Skin epidermis (tissue), 12 donors: ENCODE data around the gene NGLY1.

Experiments used
- H3K27ac ChIP-seq, 21 experiments: fragments of 200-600 bp; sonication (generic) in 11 of 21; one replicate each; pipeline ENCODE4 v1.5.0; 2020; ENCODE audit warnings: mild to moderate bottlenecking in 3 of 21, inconsistent platforms in 2 of 21, moderate library complexity in 2 of 21
- H3K4me3 ChIP-seq, 7 experiments: fragments of 200-600 bp; sonication (generic) in 2 of 7; one replicate each; pipeline ENCODE4 v1.5.0; 2020; ENCODE audit warnings: inconsistent platforms in 2 of 7, mild to moderate bottlenecking in 2 of 7, moderate library complexity in 1 of 7

Gene NGLY1

GRCh38 chr3:25719321-25719720 lies 63.9 kb downstream of the NGLY1 start:
- Histone ChIP-seq H3K27ac (no peak overlapping the region), H3K4me3 (no peak overlapping the region)

- Histone ChIP-seq H3K4me3 (no peak overlapping the region), H3K27ac (no peak overlapping the region)
Measured at GRCh38 chr3:25713341-25713985, 69.8 kb downstream of the NGLY1 start.

GRCh38 chr3:25711090-25711489 lies 72.2 kb downstream of the NGLY1 start:
- no peak overlapping the region for H3K27ac ChIP-seq
- H3K4me3 ChIP-seq, result no peak overlapping the region

- Histone ChIP-seq H3K27ac (no peak overlapping the region), H3K4me3 (no peak overlapping the region)
Measured at GRCh38 chr3:25708036-25708435, 75.2 kb downstream of the NGLY1 start.

GRCh38 chr3:25707268-25707926 lies 75.8 kb downstream of the NGLY1 start:
- no peak overlapping the region for H3K27ac ChIP-seq
- no peak overlapping the region for H3K4me3 ChIP-seq

GRCh38 chr3:25706213-25706612 lies 77.0 kb downstream of the NGLY1 start:
- H3K4me3 ChIP-seq, result no peak overlapping the region
- no peak overlapping the region for H3K27ac ChIP-seq

- Histone ChIP-seq H3K27ac (no peak overlapping the region), H3K4me3 (no peak overlapping the region)
Measured at GRCh38 chr3:25697553-25697952, 85.7 kb downstream of the NGLY1 start.

GRCh38 chr3:25695731-25696420 lies 87.4 kb downstream of the NGLY1 start:
- H3K27ac ChIP-seq, result no peak overlapping the region

GRCh38 chr3:25693238-25693637 lies 90.0 kb downstream of the NGLY1 start:
- no peak overlapping the region for H3K4me3 ChIP-seq
- H3K27ac ChIP-seq, result no peak overlapping the region

More at GRCh38 chr3:25695731-25696420, 87.4 kb downstream of the NGLY1 start:
- no peak overlapping the region for H3K4me3 ChIP-seq

GRCh38 chr3:25692341-25692740 lies 90.9 kb downstream of the NGLY1 start:
- H3K4me3 ChIP-seq, result no peak overlapping the region
- H3K27ac ChIP-seq, result no peak overlapping the region

GRCh38 chr3:25690768-25691533 lies 92.3 kb downstream of the NGLY1 start:
- Histone ChIP-seq H3K4me3 (no peak overlapping the region), H3K27ac (peak overlapping the region in 4 of 21 experiments; percentile 15 to 63 (median 30))

- H3K4me3 ChIP-seq, result no peak overlapping the region
- no peak overlapping the region for H3K27ac ChIP-seq
Measured at GRCh38 chr3:25689226-25689625, 94.0 kb downstream of the NGLY1 start.

GRCh38 chr3:25687742-25688141 lies 95.5 kb downstream of the NGLY1 start:
- Histone ChIP-seq H3K4me3 (no peak overlapping the region), H3K27ac (no peak overlapping the region)

- H3K27ac ChIP-seq, result no peak overlapping the region
- H3K4me3 ChIP-seq, result no peak overlapping the region
Measured at GRCh38 chr3:25686766-25687165, 96.5 kb downstream of the NGLY1 start.

- H3K27ac ChIP-seq, result no peak overlapping the region
- no peak overlapping the region for H3K4me3 ChIP-seq
Measured at GRCh38 chr3:25683882-25684281, 99.4 kb downstream of the NGLY1 start.

- no peak overlapping the region for H3K27ac ChIP-seq
- no peak overlapping the region for H3K4me3 ChIP-seq
Measured at GRCh38 chr3:25683410-25683809, 99.8 kb downstream of the NGLY1 start.

- H3K27ac ChIP-seq, result no peak overlapping the region
- H3K4me3 ChIP-seq, result no peak overlapping the region
Measured at GRCh38 chr3:25679642-25680302, 103.5 kb downstream of the NGLY1 start.

GRCh38 chr3:25679166-25679565 lies 104.1 kb downstream of the NGLY1 start:
- Histone ChIP-seq H3K4me3 (no peak overlapping the region), H3K27ac (no peak overlapping the region)

- Histone ChIP-seq H3K4me3 (no peak overlapping the region), H3K27ac (no peak overlapping the region)
Measured at GRCh38 chr3:25678581-25678980, 104.7 kb downstream of the NGLY1 start.

- no peak overlapping the region for H3K4me3 ChIP-seq
- H3K27ac ChIP-seq, result no peak overlapping the region
Measured at GRCh38 chr3:25677121-25677520, 106.1 kb downstream of the NGLY1 start.
